Neural crest cell (in vitro differentiated cells): ENCODE data around the gene MICU1. TPM values are rescaled to one million over a fixed set of nuclear protein-coding genes. Genes with fewer than 3 reads are reported as not detected.

ENCODE experiments used
- DNase-seq: peaks from one replicate; pipeline ENCODE4 v3.0.0; 2021; ENCODE audit warnings: low read depth, mixed read lengths, low spot score
- H3K27ac Mint-ChIP-seq: one replicate; pipeline ENCODE4 v1.8.0; 2021; ENCODE audit warnings: mild to moderate bottlenecking, mixed read lengths; ENCODE audit not compliant: unreplicated experiment
- H3K27me3 Mint-ChIP-seq: 2 replicates; pipeline ENCODE4 v1.8.0; 2021; ENCODE audit warnings: low read depth, mild to moderate bottlenecking, mixed read lengths
- H3K36me3 Mint-ChIP-seq: 2 replicates; pipeline ENCODE4 v1.8.0; 2021; ENCODE audit warnings: low read depth, mild to moderate bottlenecking, mixed read lengths
- H3K4me1 Mint-ChIP-seq: 2 replicates; pipeline ENCODE4 v1.8.0; 2021; ENCODE audit warnings: mixed read lengths
- H3K4me3 Mint-ChIP-seq: one replicate; pipeline ENCODE4 v1.8.0; 2021; ENCODE audit warnings: mild to moderate bottlenecking, mixed read lengths
- H3K9me3 Mint-ChIP-seq: 2 replicates; pipeline ENCODE4 v1.8.0; 2021; ENCODE audit warnings: mixed read lengths
- CTCF ChIP-seq: fragments of 200-600 bp; sonication (generic); conservative IDR thresholded peaks from 2 replicates; pipeline ENCODE4 v1.5.0; 2021; ENCODE audit warnings: antibody characterized with exemption, mild to moderate bottlenecking
- total RNA-seq: library from RNA; stranded (reverse); gene quantifications from 2 replicates; pipeline ENCODE4 v1.2.1, GENCODE V29; 2021

Gene MICU1
- total RNA-seq, 1 donor from 2014 or later, result 34.1 TPM

DNA sequence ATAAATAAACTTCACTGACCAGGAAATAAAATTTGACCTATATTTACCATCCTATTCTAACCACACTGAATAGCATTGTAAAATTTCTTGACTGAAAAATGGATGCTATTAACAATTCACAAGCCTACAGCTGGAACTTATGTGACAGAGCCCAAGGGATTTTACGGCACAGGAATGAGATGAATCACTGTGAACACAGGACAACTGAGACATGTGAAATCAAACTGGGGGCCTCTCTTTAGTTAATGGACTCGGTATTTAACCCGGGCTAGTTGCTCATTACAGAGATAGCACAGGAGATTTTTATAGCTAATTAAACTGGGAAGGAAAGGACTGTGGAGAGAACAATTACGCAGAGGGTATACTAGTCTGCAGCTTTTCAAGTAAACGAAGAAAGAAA is 100.6 kb downstream of the MICU1 start:
- Mint-ChIP-seq H3K27ac (no peak overlapping the region), H3K4me3 (no peak overlapping the region), H3K36me3 (no peaks in the 10 kb centered on the region), H3K9me3 (no peaks in the 10 kb centered on the region), H3K27me3 (no peaks in the 10 kb centered on the region), H3K4me1 (no peaks in the 10 kb centered on the region)
- DNase-seq, result no peak
- TF ChIP-seq CTCF, result no peak

DNA sequence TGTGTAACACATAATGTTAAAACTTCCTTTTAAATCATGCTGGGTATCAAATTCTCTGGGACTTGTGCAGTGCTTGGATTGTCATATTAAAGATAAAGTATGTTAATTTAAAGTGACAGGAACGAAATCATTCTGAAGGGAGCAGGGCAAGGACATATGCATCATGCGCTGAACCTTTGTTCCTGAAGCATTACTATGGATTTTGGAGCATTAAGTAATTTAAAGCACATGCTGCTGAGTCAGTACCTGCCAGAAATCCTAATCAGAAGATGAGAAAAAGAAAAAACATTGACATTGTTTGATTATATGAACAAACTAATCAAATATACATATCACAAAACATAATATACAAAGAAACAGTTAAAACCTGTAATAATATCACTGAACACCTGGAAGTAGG is 101.4 kb downstream of the MICU1 start:
- Mint-ChIP-seq H3K27ac (no peak overlapping the region), H3K27me3 (no peaks in the 10 kb centered on the region), H3K9me3 (no peaks in the 10 kb centered on the region), H3K4me1 (no peaks in the 10 kb centered on the region), H3K4me3 (no peak overlapping the region), H3K36me3 (no peaks in the 10 kb centered on the region)
- DNase-seq, result no peak
- TF ChIP-seq CTCF, result no peak

DNA sequence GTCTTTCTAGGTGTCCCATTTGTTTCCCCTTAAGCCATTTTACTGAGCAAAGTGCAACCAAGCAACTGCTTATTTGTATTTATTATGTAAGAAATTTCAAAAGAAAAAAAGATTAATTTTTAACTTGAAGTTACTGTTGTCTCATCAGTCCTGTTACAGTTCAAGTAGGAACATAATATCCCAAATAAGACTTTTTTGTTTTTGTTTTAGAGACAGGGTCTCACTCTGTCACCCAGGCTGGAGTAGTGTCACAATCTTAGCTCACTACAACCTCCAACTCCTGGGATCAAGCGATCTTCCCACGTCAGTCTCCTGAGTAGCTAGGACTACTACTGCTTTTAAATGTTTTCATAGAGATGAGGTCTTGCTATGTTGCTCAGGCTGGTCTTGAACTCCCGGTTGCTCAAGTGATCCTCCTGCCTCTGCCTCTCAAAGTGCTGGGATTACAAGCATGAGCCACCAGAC is 101.9 kb downstream of the MICU1 start:
- Mint-ChIP-seq H3K27ac (no peak overlapping the region), H3K27me3 (no peaks in the 10 kb centered on the region), H3K4me1 (no peaks in the 10 kb centered on the region), H3K9me3 (no peaks in the 10 kb centered on the region), H3K36me3 (no peaks in the 10 kb centered on the region), H3K4me3 (no peak overlapping the region)
- DNase-seq, result no peak
- no peak for TF ChIP-seq CTCF

GRCh38 chr10:72523062-72523461 is 102.8 kb downstream of the MICU1 start:
- H3K27me3 Mint-ChIP-seq, result no peaks in the 10 kb centered on the region
- no peak for DNase-seq
- no peaks in the 10 kb centered on the region for H3K9me3 Mint-ChIP-seq
- H3K36me3 Mint-ChIP-seq, result no peaks in the 10 kb centered on the region
- H3K27ac Mint-ChIP-seq, result no peak overlapping the region
- no peak for TF ChIP-seq CTCF
- H3K4me3 Mint-ChIP-seq, result no peak overlapping the region
- no peaks in the 10 kb centered on the region for H3K4me1 Mint-ChIP-seq

DNA sequence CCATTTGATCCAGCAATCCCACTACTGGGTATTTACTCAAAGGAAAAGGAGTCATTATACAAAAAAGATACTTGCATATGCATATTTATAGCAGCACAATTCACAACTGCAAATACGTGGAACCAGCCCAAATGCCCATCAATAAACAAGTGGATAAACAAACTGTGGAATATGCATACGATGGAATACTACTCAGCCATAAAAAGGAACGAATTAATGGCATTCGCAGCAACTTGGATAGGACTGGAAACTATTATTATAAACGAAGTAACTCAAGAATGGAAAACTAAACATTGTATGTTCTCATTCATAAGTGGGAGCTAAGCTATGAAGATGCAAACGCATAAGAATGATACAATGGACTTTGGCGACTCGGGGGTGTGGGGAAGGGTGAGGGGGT is 108.6 kb downstream of the MICU1 start:
- no peak for TF ChIP-seq CTCF
- H3K27me3 Mint-ChIP-seq, result no peaks in the 10 kb centered on the region
- no peak for DNase-seq
- H3K9me3 Mint-ChIP-seq, result peaks cover 3% of the 10 kb centered on the region
- H3K36me3 Mint-ChIP-seq, result peaks cover 14% of the 10 kb centered on the region
- H3K27ac Mint-ChIP-seq, result no peak overlapping the region
- no peaks in the 10 kb centered on the region for H3K4me1 Mint-ChIP-seq
- H3K4me3 Mint-ChIP-seq, result no peak overlapping the region

DNA sequence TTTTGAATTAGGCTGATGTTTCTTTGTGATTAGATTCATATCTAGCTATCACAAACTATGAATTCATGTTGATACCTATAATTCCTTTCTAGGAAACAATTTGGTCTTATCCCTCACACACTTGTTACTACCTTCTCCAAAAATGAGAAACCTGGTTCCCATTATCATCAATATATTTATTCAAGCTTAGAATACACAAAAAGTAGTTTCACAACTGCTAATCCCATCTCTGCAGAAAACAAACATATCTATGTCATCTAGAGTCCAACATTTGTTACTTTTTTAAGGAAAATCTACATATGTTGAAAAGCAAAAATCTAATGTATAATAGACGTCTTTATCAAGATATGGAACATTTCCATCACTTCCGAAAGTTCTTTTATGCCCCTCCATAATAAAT is 110.4 kb downstream of the MICU1 start:
- TF ChIP-seq CTCF, result no peak
- Mint-ChIP-seq H3K4me1 (no peaks in the 10 kb centered on the region), H3K9me3 (peaks cover 3% of the 10 kb centered on the region), H3K27ac (no peak overlapping the region), H3K36me3 (peaks cover 17% of the 10 kb centered on the region), H3K4me3 (no peak overlapping the region), H3K27me3 (no peaks in the 10 kb centered on the region)
- DNase-seq, result no peak
